Endometrial microvascular endothelial cells (primary cell): ENCODE measurements around the gene TMCO4. TPM values are rescaled to one million over a fixed set of nuclear protein-coding genes. Genes with fewer than 3 reads are reported as not detected.

Experiments
- in situ Hi-C: cut with HindIII; loops from 2 replicates; pipeline ENCODE4 v1.10.0; 2017; ENCODE audit warnings: low sequenced_read_pairs, low pct_unique_long_range_greater_than_20kb; ENCODE audit errors: inconsistent ontology term
- total RNA-seq: library from RNA; depleted of rRNA; stranded (reverse); fragments of >200 nt; gene quantifications from one replicate; pipeline ENCODE4 v1.2.3, GENCODE V29; 2015; ENCODE audit errors: inconsistent ontology term

TMCO4 gene
- total RNA-seq, 1 donor from 2014 or later, result 18.0 TPM

DNA sequence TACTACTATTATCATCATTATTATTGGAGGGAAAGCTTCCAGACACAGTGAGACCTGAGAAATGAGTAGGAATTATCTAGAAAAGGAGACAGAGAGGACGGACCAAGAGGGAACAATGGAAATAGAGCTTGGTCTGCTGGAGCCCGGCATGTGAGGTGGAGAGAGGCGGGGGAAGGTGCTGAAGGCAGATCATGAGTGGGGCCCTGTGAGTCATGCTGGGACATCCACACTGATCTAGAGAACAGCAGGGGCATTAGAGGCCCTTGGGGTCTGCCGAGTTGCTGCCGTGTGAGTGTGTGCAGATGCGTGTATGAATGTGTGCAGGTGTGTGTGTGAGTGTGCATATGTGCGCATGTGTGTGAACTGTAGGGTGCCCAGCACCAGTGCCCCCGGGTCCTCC lies 65.7 kb downstream of the TMCO4 start:
- in situ Hi-C loops, result no loop called here

- in situ Hi-C loops, result no loop called here
Observed at GRCh38 chr1:19733615-19734014, 66.1 kb downstream of the TMCO4 start.

DNA sequence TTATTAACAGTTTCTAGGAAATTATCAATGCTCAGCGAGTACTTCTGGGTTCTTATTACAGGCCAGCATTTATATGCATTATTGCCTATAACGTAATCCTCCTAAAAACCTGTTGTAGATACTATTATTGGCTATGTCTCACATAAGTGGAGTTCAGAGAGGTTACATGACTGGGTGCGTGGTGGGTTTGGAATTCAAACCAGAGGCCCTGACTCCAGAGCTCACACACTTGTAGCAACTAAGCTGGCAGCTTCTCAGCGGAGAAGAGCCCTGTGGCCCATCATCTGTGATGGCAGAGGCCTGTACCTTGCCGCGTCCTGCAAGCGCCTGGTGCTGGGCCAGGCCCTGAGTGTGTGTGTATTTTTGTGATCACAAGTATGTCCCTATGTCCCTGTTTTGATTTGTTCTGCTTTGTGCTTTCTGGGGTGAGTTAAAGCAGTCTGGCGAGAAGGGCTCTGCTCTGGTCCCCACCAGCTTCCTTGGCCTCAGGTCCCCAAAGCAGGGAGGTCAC lies 68.3 kb downstream of the TMCO4 start:
- in situ Hi-C loops, result no loop called here

DNA sequence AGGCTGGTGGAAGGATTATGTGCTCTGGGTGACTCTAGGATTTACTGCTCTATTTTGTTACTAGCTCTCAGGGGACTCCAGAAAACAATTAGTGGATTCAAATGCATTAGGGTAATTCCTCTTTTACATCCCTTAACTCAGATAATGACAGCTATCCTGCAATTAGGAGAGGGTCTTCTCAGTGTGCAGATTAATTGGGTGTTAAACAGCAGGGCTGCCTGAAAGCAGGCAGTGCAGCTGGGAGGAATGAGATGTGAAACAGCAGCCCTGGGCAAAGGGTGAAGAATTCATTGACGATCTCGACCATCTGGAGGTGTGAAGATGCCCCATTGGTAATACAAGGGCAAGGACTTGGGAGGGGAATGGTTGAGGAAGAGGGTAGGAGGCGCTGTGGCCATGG lies 68.9 kb downstream of the TMCO4 start:
- in situ Hi-C loops, result no loop called here

- in situ Hi-C loops, result no loop called here
Observed at GRCh38 chr1:19730232-19730631, 69.5 kb downstream of the TMCO4 start.

GRCh38 chr1:19728413-19729145 lies 71.1 kb downstream of the TMCO4 start:
- in situ Hi-C loops, result no loop called here

DNA sequence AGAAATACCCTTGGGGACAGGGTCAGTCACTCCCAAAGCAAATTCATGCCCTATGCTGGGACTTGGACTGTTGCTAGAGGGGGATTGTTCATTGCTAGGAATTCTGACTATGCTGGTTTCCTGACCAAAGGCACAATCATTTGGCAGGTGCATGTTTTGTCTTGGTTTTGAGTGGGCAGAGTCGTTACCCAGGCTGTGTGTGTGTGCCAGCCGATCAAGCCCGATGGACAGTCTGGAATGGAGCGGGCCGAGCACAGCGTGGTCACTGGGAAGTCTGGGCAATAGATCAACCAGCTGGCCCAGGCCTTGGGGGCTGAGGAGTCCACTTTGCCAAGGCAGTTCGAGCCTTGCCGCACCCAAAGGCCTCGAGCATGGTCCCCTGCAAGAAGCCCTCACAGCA lies 74.1 kb downstream of the TMCO4 start:
- in situ Hi-C loops, result no loop called here

GRCh38 chr1:19723874-19724273 lies 75.8 kb downstream of the TMCO4 start:
- in situ Hi-C loops, result no loop called here

DNA sequence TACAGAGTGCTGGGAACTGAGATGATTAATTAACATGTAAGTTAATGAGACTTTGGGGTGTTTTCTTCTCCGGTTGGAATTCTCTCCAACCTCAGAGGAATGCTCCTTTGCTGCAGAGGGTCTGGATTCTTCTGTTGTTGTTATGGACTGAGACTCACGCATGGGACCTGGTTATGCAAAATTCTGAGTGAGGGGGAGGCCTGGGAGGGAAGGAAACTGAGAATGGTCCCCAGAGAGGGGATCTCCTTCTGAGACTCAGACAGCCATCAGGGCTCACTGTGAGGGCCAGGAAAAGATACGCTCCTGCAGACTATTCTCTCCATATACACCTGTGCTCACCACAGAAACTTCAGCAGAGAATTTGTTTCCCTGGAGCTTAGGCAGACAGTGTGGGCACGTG lies 78.7 kb downstream of the TMCO4 start:
- in situ Hi-C loops, result no loop called here

DNA sequence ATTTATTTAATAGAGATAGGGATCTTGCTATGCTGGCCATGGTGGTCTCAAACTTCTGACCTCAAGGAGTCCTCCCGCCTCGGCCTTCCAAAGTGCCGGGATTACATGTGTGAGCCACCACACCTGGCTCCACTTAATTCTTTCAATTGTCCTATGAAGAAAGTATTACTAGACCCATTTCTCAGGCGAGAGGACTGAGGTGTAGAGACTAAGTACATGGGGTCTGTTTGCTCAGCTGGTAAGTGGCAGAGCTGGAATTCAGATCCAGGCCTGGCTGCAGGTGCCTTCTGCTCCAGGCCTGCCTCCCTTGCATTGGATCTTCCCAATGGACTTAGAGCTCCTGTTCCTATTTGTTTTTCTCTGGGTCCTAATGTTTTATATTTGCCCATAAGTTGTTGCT lies 79.5 kb downstream of the TMCO4 start:
- in situ Hi-C loops, result no loop called here

- in situ Hi-C loops, result no loop called here
Observed at GRCh38 chr1:19717467-19717866, 82.2 kb downstream of the TMCO4 start.

DNA sequence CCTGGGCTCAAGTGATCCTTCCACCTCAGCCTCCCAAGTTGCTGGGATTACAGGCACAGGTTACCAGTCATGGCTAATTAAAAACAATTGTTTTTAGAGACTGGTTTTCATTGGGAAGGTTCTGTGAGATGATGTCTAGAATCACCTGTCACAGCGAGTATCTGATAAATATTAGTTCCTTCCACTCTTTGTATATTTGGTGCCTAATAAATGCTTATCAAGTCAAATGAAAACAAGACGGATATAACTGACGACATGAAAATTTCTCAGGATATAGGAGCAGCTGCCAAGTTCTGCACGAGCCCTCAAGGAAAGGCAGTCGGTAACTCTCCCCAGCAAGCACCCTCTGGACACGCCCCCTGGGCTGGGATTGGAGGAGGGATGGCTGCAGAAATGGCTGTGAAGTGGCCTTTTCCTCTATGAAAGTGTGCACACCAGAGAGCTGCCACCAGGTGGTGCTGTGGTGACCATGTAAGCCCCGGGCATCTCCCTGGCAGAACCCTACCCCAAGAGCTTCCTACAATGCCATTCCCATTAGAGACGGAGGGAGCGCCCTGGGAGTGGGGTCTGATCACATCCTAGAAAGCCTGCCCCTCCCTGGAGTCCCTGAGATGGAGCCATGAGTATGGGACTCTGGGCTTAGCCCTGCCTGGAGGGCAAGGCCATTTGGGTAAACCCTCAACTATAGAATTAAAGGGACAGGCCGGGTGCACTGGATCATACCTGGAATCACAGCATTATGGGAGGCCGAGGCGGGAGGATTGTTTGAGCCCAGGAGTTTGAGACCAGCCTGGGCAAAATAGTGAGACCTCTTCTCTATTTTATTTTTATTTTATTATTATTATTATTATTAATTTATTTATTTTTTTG lies 84.1 kb downstream of the TMCO4 start:
- in situ Hi-C loops, result no loop called here

GRCh38 chr1:19712928-19713327 lies 86.8 kb downstream of the TMCO4 start:
- in situ Hi-C loops, result no loop called here

GRCh38 chr1:19710825-19711611 lies 88.7 kb downstream of the TMCO4 start:
- in situ Hi-C loops, result no loop called here

DNA sequence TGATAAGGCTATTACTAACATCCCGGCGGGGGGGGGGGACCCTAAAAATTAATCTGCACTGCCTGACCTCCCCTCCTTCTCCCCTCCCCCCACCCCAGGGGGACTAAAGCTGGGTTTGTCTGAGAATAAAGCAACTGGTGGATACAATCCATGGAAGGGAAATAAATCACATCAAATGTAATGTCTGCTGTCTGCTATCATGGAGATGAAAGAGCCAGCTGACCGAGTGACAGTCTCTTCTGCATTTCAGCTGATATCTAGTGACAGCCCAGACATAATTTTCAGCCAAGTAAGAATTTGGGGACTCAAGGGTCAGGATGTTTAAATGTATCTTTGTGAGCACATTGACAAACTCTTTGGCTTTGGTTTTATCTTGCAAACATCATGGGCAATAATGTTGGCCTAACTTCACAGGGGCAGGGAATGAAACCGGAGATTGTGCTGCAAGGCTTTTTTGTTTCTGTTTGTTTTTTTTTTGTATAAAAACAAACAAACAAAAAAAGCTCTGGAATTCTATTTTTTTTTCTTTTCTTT lies 90.4 kb downstream of the TMCO4 start:
- in situ Hi-C loops, result no loop called here

DNA sequence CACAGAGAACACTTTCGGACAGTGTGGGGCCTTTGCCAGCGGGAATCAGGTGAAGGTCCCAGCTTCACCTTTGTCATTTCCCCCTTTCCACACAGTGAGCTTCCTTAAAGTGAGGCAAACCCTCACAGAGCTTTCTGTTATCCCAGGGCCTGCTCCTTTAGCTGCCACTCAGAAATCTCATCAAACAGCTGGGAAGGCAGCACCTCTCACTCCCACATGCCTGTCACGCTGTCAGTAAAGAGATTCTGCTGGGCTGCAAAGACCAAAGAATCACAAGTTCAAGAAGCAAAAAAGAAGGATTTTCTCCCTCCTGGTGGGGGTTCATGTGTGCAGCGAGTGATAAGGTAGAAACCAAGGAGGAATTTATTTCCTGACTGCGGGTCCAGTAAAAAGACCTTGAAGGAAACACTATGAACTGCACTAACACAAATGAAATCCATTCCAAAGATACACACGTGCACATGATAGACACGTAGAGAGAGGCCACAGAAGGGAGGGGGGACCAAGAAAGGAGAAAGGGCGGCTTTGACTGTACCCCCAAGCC lies 91.1 kb downstream of the TMCO4 start:
- in situ Hi-C loops, result no loop called here

DNA sequence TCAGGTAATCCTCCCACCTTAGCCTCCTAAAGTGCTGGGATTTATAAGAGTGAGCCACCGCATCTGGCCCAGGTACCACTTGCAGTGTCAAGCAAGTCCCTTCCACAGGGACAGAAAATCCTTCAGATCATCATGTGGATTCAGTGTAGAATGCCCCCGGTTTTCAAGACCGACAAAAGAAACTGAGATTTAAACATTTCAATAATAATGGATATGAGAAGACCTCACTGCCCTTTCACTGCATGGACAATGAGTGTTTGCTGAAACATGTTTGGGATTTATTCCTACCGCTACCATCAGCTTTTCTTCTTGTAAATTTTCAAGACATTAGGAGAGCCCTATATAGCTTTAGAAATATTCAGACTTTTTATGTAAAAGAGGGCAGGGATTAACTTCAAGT lies 93.6 kb downstream of the TMCO4 start:
- in situ Hi-C loops, result no loop called here

- in situ Hi-C loops, result no loop called here
Observed at GRCh38 chr1:19705464-19705863, 94.3 kb downstream of the TMCO4 start.
